GM12878 (cell line): Measurements from ENCODE around the gene PGM5.

Source experiments
- ATF2 ChIP-seq: IDR thresholded peaks from 2 replicates; pipeline ENCODE4 v1.6.1; 2012; ENCODE audit warnings: low read length, inconsistent platforms
- CHD1 ChIP-seq: IDR thresholded peaks from 2 replicates; pipeline ENCODE4 v1.6.1; 2012; ENCODE audit warnings: low read depth, low read length, improper control_type of control experiment
- CTCF ChIP-seq, 3 experiments: IDR thresholded peaks in 2 of 3; conservative IDR thresholded peaks in 1 of 3; 2 replicates each; pipeline ENCODE4 v1.5.1; 2011; ENCODE audit warnings: low read depth in 3 of 3, low read length in 3 of 3, mild to moderate bottlenecking in 3 of 3, control low read depth in 2 of 3, moderate library complexity in 2 of 3, inconsistent platforms in 1 of 3, mixed read lengths in 1 of 3; ENCODE audit not compliant: control insufficient read depth in 2 of 3, insufficient read depth in 1 of 3; ENCODE audit errors: extremely low read depth in 1 of 3
- EP300 ChIP-seq, 2 experiments: fragments of 150-350 bp in 1 of 2; IDR thresholded peaks; 2 replicates each; pipeline ENCODE4 v1.6.1; 2011 to 2012; ENCODE audit warnings: low read depth in 2 of 2, low read length in 2 of 2, borderline replicate concordance in 1 of 2, improper control_type of control experiment in 1 of 2, inconsistent platforms in 1 of 2; ENCODE audit not compliant: control insufficient read depth in 1 of 2
- JUND ChIP-seq: IDR thresholded peaks from 2 replicates; pipeline ENCODE4 v1.6.1; 2012; ENCODE audit warnings: low read depth, mild to moderate bottlenecking, low read length, improper control_type of control experiment, moderate library complexity
- KDM1A ChIP-seq: fragments of 200-600 bp; sonication (generic); IDR thresholded peaks from 2 replicates; pipeline ENCODE4 v1.6.1; 2016; ENCODE audit warnings: borderline replicate concordance
- MXI1 ChIP-seq: fragments of 150-350 bp; IDR thresholded peaks from 2 replicates; pipeline ENCODE4 v1.6.1; 2011; ENCODE audit warnings: low read depth, mild to moderate bottlenecking, inconsistent platforms, low read length, improper control_type of control experiment
- POLR2A ChIP-seq: IDR thresholded peaks from 2 replicates; pipeline ENCODE4 v1.6.1; 2011; ENCODE audit warnings: low read depth, mild to moderate bottlenecking, low read length
- PRDM15 ChIP-seq: fragments of 450-650 bp; formaldehyde crosslinking; IDR thresholded peaks from 2 replicates; pipeline ENCODE4 v1.4.0; 2020; ENCODE audit warnings: mild to moderate bottlenecking, moderate library complexity
- YY1 ChIP-seq: IDR thresholded peaks from 2 replicates; pipeline ENCODE4 v1.6.1; 2011; ENCODE audit warnings: low read depth, mild to moderate bottlenecking, low read length
- ZNF274 ChIP-seq: IDR thresholded peaks from one replicate; pipeline ENCODE4 v1.8.0; 2011; ENCODE audit not compliant: insufficient read length, insufficient read depth

GRCh38 chr9:68548241-68548640 is 191.8 kb downstream of the PGM5 start:
- TF ChIP-seq EP300 (IDR thresholded peaks at IDR 0.05; ENCODE audit: borderline replicate concordance in 1 of 2, control insufficient read depth in 1 of 2, low read depth in 2 of 2, low read length in 2 of 2) (no peak), MXI1 (no peak), ATF2 (no peak), CTCF (IDR thresholded peaks at IDR 0.05 in 2 of 3, conservative IDR thresholded peaks at IDR 0.05 in 1 of 3; ENCODE audit: control insufficient read depth in 2 of 3, extremely low read depth in 1 of 3, insufficient read depth in 1 of 3, low read depth in 3 of 3, low read length in 3 of 3) (no peak), CHD1 (no peak), POLR2A (no peak), PRDM15 (no peak), ZNF274 (no peak), KDM1A (no peak), YY1 (no peak), JUND (no peak)
